Astrocyte (in vitro differentiated cells and primary cell): Measurements from ENCODE around the gene PIGX. TPM values are rescaled to one million over a fixed set of nuclear protein-coding genes. Genes with fewer than 3 reads are reported as not detected.

Source experiments
- DNase-seq: peaks from one replicate; pipeline ENCODE4 v3.0.0-alpha.2; 2010; ENCODE audit warnings: low read depth
- FAIRE-seq: peaks from 2 replicates; lab custom pipeline; 2011; peaks lifted over from hg19 to GRCh38; lab: Jason Lieb, UNC
- H2AFZ ChIP-seq: 2 replicates; pipeline ENCODE4 v1.6.0; 2012; ENCODE audit warnings: low read depth, low read length, inconsistent platforms
- H3K27ac ChIP-seq: 2 replicates; pipeline ENCODE4 v1.5.1; 2011; ENCODE audit warnings: low read depth, low read length, inconsistent platforms
- H3K27me3 ChIP-seq: 2 replicates; pipeline ENCODE4 v1.6.0; 2011; ENCODE audit warnings: low read length, inconsistent platforms; ENCODE audit not compliant: insufficient read depth
- H3K36me3 ChIP-seq: 2 replicates; pipeline ENCODE4 v1.5.1; 2011; ENCODE audit warnings: low read length, inconsistent platforms; ENCODE audit not compliant: insufficient read depth
- H3K4me1 ChIP-seq: 2 replicates; pipeline ENCODE4 v1.5.1; 2011; ENCODE audit warnings: low read length, inconsistent platforms; ENCODE audit not compliant: insufficient read depth
- H3K4me2 ChIP-seq: 2 replicates; pipeline ENCODE4 v1.6.0; 2012; ENCODE audit warnings: low read length, inconsistent platforms
- H3K4me3 ChIP-seq: 2 replicates; pipeline ENCODE4 v1.5.1; 2011; ENCODE audit warnings: low read depth, mild to moderate bottlenecking, low read length, inconsistent platforms; ENCODE audit not compliant: insufficient read depth
- H3K79me2 ChIP-seq: 2 replicates; pipeline ENCODE4 v1.6.0; 2012; ENCODE audit warnings: mild to moderate bottlenecking, low read length, inconsistent platforms; ENCODE audit not compliant: insufficient read depth
- H3K9ac ChIP-seq: 2 replicates; pipeline ENCODE4 v1.6.0; 2012; ENCODE audit warnings: mild to moderate bottlenecking, low read length, inconsistent platforms
- H3K9me3 ChIP-seq: 2 replicates; pipeline ENCODE4 v1.5.1; 2012; ENCODE audit warnings: low read depth, mild to moderate bottlenecking, low read length, inconsistent platforms; ENCODE audit not compliant: insufficient read depth
- H4K20me1 ChIP-seq: 2 replicates; pipeline ENCODE4 v1.6.0; 2012; ENCODE audit warnings: low read length, inconsistent platforms; ENCODE audit not compliant: insufficient read depth
- H3K27ac Mint-ChIP-seq: one replicate; pipeline ENCODE4 v1.8.0; 2021; ENCODE audit warnings: mild to moderate bottlenecking, mixed read lengths; ENCODE audit not compliant: unreplicated experiment
- H3K27me3 Mint-ChIP-seq: one replicate; pipeline ENCODE4 v1.8.0; 2021; ENCODE audit warnings: low read depth, mixed read lengths; ENCODE audit not compliant: unreplicated experiment
- H3K36me3 Mint-ChIP-seq: one replicate; pipeline ENCODE4 v1.8.0; 2021; ENCODE audit warnings: low read depth, mixed read lengths; ENCODE audit not compliant: unreplicated experiment
- H3K4me1 Mint-ChIP-seq: one replicate; pipeline ENCODE4 v1.8.0; 2021; ENCODE audit warnings: low read depth, mixed read lengths; ENCODE audit not compliant: unreplicated experiment
- H3K4me3 Mint-ChIP-seq: one replicate; pipeline ENCODE4 v1.8.0; 2021; ENCODE audit warnings: mild to moderate bottlenecking, moderate library complexity, mixed read lengths; ENCODE audit not compliant: unreplicated experiment
- H3K9me3 Mint-ChIP-seq: one replicate; pipeline ENCODE4 v1.8.0; 2021; ENCODE audit warnings: mild to moderate bottlenecking, mixed read lengths; ENCODE audit not compliant: unreplicated experiment
- CTCF ChIP-seq: IDR thresholded peaks from 2 replicates; pipeline ENCODE4 v1.5.1; 2011; ENCODE audit warnings: low read depth, mild to moderate bottlenecking, inconsistent platforms, low read length, moderate library complexity; ENCODE audit not compliant: insufficient read depth
- EZH2 ChIP-seq: IDR thresholded peaks from 2 replicates; pipeline ENCODE4 v1.6.1; 2012; ENCODE audit warnings: mild to moderate bottlenecking, low read length, inconsistent platforms; ENCODE audit not compliant: insufficient read depth
- total RNA-seq: library from RNA; stranded (reverse); gene quantifications from 2 replicates; pipeline ENCODE4 v1.2.1, GENCODE V29; 2021

The PIGX gene
- total RNA-seq, 1 donor from 2014 or later = 13.9 TPM

DNA sequence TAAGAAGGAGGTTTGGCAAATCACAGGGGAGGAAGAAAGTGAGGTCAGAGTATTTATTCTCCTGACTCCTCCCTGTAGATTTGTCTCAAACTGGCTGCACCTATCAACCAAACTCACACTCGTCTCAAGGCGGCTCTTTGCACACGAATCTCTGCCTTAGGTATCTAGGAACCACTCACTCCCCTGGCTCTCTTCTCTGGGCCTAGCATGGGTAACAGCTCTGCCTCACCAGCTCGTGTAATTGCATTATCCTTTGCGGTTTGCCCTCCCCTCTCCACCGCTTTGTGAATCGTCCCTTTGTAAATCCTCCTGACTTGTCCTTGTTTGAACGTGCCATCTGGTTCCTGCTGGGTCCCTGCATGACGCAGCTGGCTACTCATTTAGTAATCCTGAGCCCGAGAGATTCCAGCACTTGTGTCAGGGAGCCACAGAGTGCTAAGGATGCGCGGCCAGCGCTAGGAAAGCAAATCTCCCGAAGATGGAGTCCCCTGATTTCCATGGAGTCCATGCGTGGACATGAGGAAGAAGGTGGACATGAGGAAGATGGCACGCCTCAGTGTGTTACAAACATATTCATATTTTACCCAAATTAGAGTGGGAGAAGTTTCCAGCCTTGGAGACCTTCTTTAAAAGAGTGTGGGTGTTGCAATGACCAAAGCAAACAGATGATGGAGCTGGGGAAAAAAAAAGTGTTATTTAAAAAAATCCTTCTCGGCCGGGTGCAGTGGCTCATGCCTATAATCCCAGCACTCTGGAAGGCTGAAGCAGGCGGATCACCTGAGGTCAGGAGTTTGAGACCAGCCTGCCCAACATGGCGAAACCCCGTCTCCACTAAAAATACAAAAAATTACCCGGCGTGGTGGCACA is 45.9 kb upstream of the PIGX start:
- Mint-ChIP-seq H3K27ac (no peak overlapping the region), H3K27me3 (peaks cover 6% of the 10 kb centered on the region), H3K4me3 (no peak overlapping the region), H3K9me3 (no peaks in the 10 kb centered on the region), H3K4me1 (peaks cover 17% of the 10 kb centered on the region), H3K36me3 (no peaks in the 10 kb centered on the region)
- Histone ChIP-seq H3K27me3 (peaks cover 12% of the 10 kb centered on the region), H3K4me2 (peak overlapping the region; percentile 73), H3K4me3 (no peak overlapping the region), H2AFZ (peak overlapping the region; percentile 44), H3K9me3 (no peaks in the 10 kb centered on the region), H3K79me2 (no peaks in the 10 kb centered on the region), H3K4me1 (no peaks in the 10 kb centered on the region), H4K20me1 (no peaks in the 10 kb centered on the region), H3K9ac (no peak overlapping the region), H3K27ac (no peak overlapping the region), H3K36me3 (no peaks in the 10 kb centered on the region)
- no peak for TF ChIP-seq EZH2
- TF ChIP-seq CTCF = no peak
- DNase-seq = peak; percentile 66
- no peak for FAIRE-seq

DNA sequence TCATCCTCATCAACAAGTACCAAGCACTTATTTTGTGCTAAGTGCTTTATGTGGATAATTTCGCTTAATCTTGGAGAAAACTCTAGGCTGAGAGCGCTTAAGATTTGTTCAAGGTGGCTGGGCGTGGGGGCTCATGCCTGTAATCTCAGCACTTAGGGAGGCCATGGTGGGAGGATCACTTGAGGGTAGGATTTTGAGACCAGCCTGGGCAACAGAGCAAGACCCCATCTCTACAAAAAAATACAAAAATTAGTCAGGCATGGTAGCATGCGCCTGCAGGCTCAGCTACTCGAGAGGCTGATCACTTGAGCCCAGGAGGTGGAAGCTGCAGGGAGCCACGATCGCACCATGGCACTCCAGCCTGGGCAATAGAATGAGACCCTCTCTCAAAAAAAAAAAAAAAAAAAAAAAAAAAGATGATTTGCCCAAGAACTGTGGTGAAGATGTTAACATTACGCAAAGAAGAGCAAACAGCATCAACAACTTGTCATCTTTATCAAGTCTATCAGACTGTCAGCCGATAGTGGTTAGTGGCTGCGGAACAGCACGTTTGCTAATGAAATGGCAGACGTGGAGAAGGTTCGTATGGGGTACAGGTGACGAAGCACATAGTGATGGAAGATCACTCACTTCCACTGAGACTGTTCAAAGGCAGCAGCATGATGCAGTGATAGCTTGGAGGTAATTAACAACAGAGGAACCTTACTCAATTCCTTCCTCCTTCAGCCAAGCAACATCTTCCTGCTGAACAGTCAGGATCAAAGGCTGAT is 44.9 kb upstream of the PIGX start:
- H3K27me3 ChIP-seq = peaks cover 16% of the 10 kb centered on the region
- H3K36me3 ChIP-seq = no peaks in the 10 kb centered on the region
- H3K4me3 ChIP-seq = no peak overlapping the region
- H3K9me3 Mint-ChIP-seq = no peaks in the 10 kb centered on the region
- no peaks in the 10 kb centered on the region for H3K36me3 Mint-ChIP-seq
- H4K20me1 ChIP-seq = no peaks in the 10 kb centered on the region
- H3K79me2 ChIP-seq = no peaks in the 10 kb centered on the region
- FAIRE-seq (no peak), DNase-seq (no peak)
- H3K9me3 ChIP-seq = no peaks in the 10 kb centered on the region
- H3K4me1 ChIP-seq = no peaks in the 10 kb centered on the region
- H3K27me3 Mint-ChIP-seq = peaks cover 6% of the 10 kb centered on the region
- peaks cover 13% of the 10 kb centered on the region for H3K4me1 Mint-ChIP-seq
- no peak overlapping the region for H3K27ac Mint-ChIP-seq
- no peak overlapping the region for H3K4me3 Mint-ChIP-seq
- no peak overlapping the region for H2AFZ ChIP-seq
- no peak overlapping the region for H3K4me2 ChIP-seq
- no peak overlapping the region for H3K9ac ChIP-seq
- no peak for TF ChIP-seq EZH2
- no peak for TF ChIP-seq CTCF
- H3K27ac ChIP-seq = no peak overlapping the region
